ENCODE measurements around the gene FAM222B. TPM values are rescaled to one million over a fixed set of nuclear protein-coding genes. Genes with fewer than 3 reads are reported as not detected.
"Not testable (repeated sequence)": the region's sequence is repeated elsewhere in the genome, so short reads cannot be mapped to it uniquely, and the experiment has no call there.

FAM222B gene
- total RNA-seq, 1 experiment from 2014 or later: 2.6 TPM

GRCh38 chr17:28811651-28812090 lies 30.9 kb downstream of the FAM222B start:
- in situ Hi-C loops (cut with HindIII; ENCODE audit: low pct_unique_long_range_greater_than_20kb, low sequenced_read_pairs): loop anchor here (10.0 kb wide), 1 partner anchor 47 kb away; no protein-coding TSS in a partner anchor
- DNase-seq (ENCODE audit: low read depth): peak; percentile 79

- in situ Hi-C loops (cut with HindIII; ENCODE audit: low pct_unique_long_range_greater_than_20kb, low sequenced_read_pairs): loop anchor here (10.0 kb wide), 1 partner anchor 46 kb away; no protein-coding TSS in a partner anchor
Observed at GRCh38 chr17:28810437-28810836, 32.2 kb downstream of the FAM222B start.

GRCh38 chr17:28807925-28808634 lies 34.5 kb downstream of the FAM222B start:
- peak; percentile 87 for DNase-seq (ENCODE audit: low read depth)
- in situ Hi-C loops (cut with HindIII; ENCODE audit: low pct_unique_long_range_greater_than_20kb, low sequenced_read_pairs): no loop called here

More at GRCh38 chr17:28810437-28810836, 32.2 kb downstream of the FAM222B start:
- no peak for DNase-seq (ENCODE audit: low read depth)

GRCh38 chr17:28796062-28796461 lies 46.5 kb downstream of the FAM222B start:
- in situ Hi-C loops (cut with HindIII; ENCODE audit: low pct_unique_long_range_greater_than_20kb, low sequenced_read_pairs): no loop called here
- DNase-seq (ENCODE audit: low read depth): no peak

- in situ Hi-C loops (cut with HindIII; ENCODE audit: low pct_unique_long_range_greater_than_20kb, low sequenced_read_pairs): not testable (repeated sequence)
Observed at GRCh38 chr17:28794846-28795441, 47.6 kb downstream of the FAM222B start.

GRCh38 chr17:28792877-28793661 lies 49.5 kb downstream of the FAM222B start:
- peak; percentile 19 for DNase-seq (ENCODE audit: low read depth)

More at GRCh38 chr17:28794846-28795441, 47.6 kb downstream of the FAM222B start:
- DNase-seq (ENCODE audit: low read depth): not testable (repeated sequence)

GRCh38 chr17:28788100-28788499 lies 54.5 kb downstream of the FAM222B start:
- DNase-seq (ENCODE audit: low read depth): no peak
- in situ Hi-C loops (cut with HindIII; ENCODE audit: low pct_unique_long_range_greater_than_20kb, low sequenced_read_pairs): loop anchor here (5.0 kb wide), 1 partner anchor 89 kb away; no protein-coding TSS in a partner anchor

More at GRCh38 chr17:28792877-28793661, 49.5 kb downstream of the FAM222B start:
- in situ Hi-C loops (cut with HindIII; ENCODE audit: low pct_unique_long_range_greater_than_20kb, low sequenced_read_pairs): no loop called here

- no peak for DNase-seq (ENCODE audit: low read depth)
- in situ Hi-C loops (cut with HindIII; ENCODE audit: low pct_unique_long_range_greater_than_20kb, low sequenced_read_pairs): no loop called here
Observed at GRCh38 chr17:28783161-28783560, 59.4 kb downstream of the FAM222B start.

- in situ Hi-C loops (cut with HindIII; ENCODE audit: low pct_unique_long_range_greater_than_20kb, low sequenced_read_pairs): not testable (repeated sequence)
Observed at GRCh38 chr17:28779601-28780000, 63.0 kb downstream of the FAM222B start.

GRCh38 chr17:28777178-28777577 lies 65.4 kb downstream of the FAM222B start:
- no peak for DNase-seq (ENCODE audit: low read depth)
- in situ Hi-C loops (cut with HindIII; ENCODE audit: low pct_unique_long_range_greater_than_20kb, low sequenced_read_pairs): no loop called here

More at GRCh38 chr17:28779601-28780000, 63.0 kb downstream of the FAM222B start:
- DNase-seq (ENCODE audit: low read depth): not testable (repeated sequence)

- in situ Hi-C loops (cut with HindIII; ENCODE audit: low pct_unique_long_range_greater_than_20kb, low sequenced_read_pairs): no loop called here
- DNase-seq (ENCODE audit: low read depth): no peak
Observed at GRCh38 chr17:28774206-28774605, 68.4 kb downstream of the FAM222B start.

GRCh38 chr17:28773736-28774135 lies 68.9 kb downstream of the FAM222B start:
- in situ Hi-C loops (cut with HindIII; ENCODE audit: low pct_unique_long_range_greater_than_20kb, low sequenced_read_pairs): no loop called here
- DNase-seq (ENCODE audit: low read depth): no peak

- in situ Hi-C loops (cut with HindIII; ENCODE audit: low pct_unique_long_range_greater_than_20kb, low sequenced_read_pairs): loop anchor here (10.0 kb wide), 1 partner anchor 50 kb away; no protein-coding TSS in a partner anchor
- no peak for DNase-seq (ENCODE audit: low read depth)
Observed at GRCh38 chr17:28765038-28765437, 77.6 kb downstream of the FAM222B start.

GRCh38 chr17:28763804-28764266 lies 78.8 kb downstream of the FAM222B start:
- in situ Hi-C loops (cut with HindIII; ENCODE audit: low pct_unique_long_range_greater_than_20kb, low sequenced_read_pairs): loop anchor here (10.0 kb wide), 1 partner anchor 51 kb away; no protein-coding TSS in a partner anchor
- peak; percentile 66 for DNase-seq (ENCODE audit: low read depth)

- DNase-seq (ENCODE audit: low read depth): no peak
- in situ Hi-C loops (cut with HindIII; ENCODE audit: low pct_unique_long_range_greater_than_20kb, low sequenced_read_pairs): loop anchor here (10.0 kb wide), 1 partner anchor 52 kb away; no protein-coding TSS in a partner anchor
Observed at GRCh38 chr17:28763137-28763799, 79.3 kb downstream of the FAM222B start.

GRCh38 chr17:28760601-28761562 lies 81.7 kb downstream of the FAM222B start:
- in situ Hi-C loops (cut with HindIII; ENCODE audit: low pct_unique_long_range_greater_than_20kb, low sequenced_read_pairs): loop anchor here (10.0 kb wide), 1 partner anchor 54 kb away; no protein-coding TSS in a partner anchor
- no peak for DNase-seq (ENCODE audit: low read depth)

All from Caki2 (cell line).